ENCODE measurements around the gene ADPRHL1. TPM values are rescaled to one million over a fixed set of nuclear protein-coding genes. Genes with fewer than 3 reads are reported as not detected.

Gene ADPRHL1
- total and polyA plus RNA-seq, 2 donors (not counting 3 experiments of a cell fraction or from before 2014, with no cell fraction given) = 0.52 to 0.97 TPM

DNA sequence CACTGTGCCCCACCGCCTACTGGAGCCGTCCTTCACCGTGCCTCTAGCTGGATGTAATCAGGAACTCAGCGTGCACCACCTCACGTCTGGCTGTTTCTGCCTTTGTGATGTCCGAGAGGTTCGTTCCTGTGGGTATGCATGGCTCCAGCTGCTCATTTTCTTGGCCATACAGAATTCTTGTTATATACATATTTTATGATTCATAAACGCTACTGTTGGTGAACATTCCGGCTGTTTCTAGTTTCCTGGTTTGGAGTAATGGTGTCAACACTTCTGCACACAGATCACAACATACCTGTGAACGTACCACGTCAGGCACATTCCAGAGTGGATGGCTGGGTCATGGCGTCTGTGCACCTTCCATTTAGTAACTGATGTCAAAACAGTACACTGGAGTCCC, 22.6 kb upstream of the ADPRHL1 start:
- H4K20me1 ChIP-seq (replicated peaks; ENCODE audit: control insufficient read depth, extremely low read depth, insufficient read depth, low read length) = no peaks in the 10 kb centered on the region
- peaks cover 5 to 8% of the 10 kb centered on the region in 2 experiments for H3K36me3 ChIP-seq (ENCODE audit: control insufficient read depth in 2 of 2, extremely low read depth in 1 of 2, insufficient read depth in 2 of 2, low read length in 2 of 2)
- no peaks in the 10 kb centered on the region for H3K27me3 ChIP-seq (ENCODE audit: control insufficient read depth in 2 of 2, insufficient read depth in 2 of 2, low read length in 2 of 2)
- no peaks in the 10 kb centered on the region for H3K9me1 ChIP-seq (replicated peaks; ENCODE audit: control insufficient read depth, extremely low read depth, insufficient read depth, low read length)
- dilution Hi-C loops (cut with MboI; ENCODE audit: extremely low pct_ligation_motif_present, low sequenced_read_pairs) = no loop called here
- no peaks in the 10 kb centered on the region for H3K79me2 ChIP-seq (ENCODE audit: control insufficient read depth, insufficient read depth, low read length)
- peaks cover 5% of the 10 kb centered on the region for H3K4me1 ChIP-seq (ENCODE audit: control insufficient read depth, extremely low read depth, insufficient read depth, low read length)
- no peak for FAIRE-seq
- H3K9ac ChIP-seq (replicated peaks; ENCODE audit: extremely low read depth, insufficient read depth, low read length) = no peak overlapping the region
- no peak overlapping the region for H2AFZ ChIP-seq (ENCODE audit: low read depth, low read length)
- no peak overlapping the region for H3K27ac ChIP-seq (ENCODE audit: insufficient read depth, low read depth, low read length)
- POLR2A ChIA-PET = no interaction called here
- no peak overlapping the region for H3K4me3 ChIP-seq (replicated peaks in 1 of 3; ENCODE audit: insufficient read depth in 1 of 3, low read depth in 1 of 3, low read length in 3 of 3)
- H3K4me2 ChIP-seq (ENCODE audit: insufficient read depth, low read length) = no peak overlapping the region
- DNase-seq (ENCODE audit: low read depth, low spot score) = no peak
- BruUV-seq (replicated peaks) = no TSS peak
- CTCF ChIA-PET = no interaction called here
- intact Hi-C loops (cut with micrococcal nuclease) = no loop called here
- TF ChIP-seq FOS (IDR thresholded peaks at IDR 0.05; ENCODE audit: borderline replicate concordance, insufficient read depth, low read length) = no peak
- no peak for TF ChIP-seq CTCF (IDR thresholded peaks at IDR 0.05; ENCODE audit: extremely low read depth in 1 of 2, insufficient read depth in 1 of 2, low read depth in 1 of 2, low read length in 2 of 2)
- TF ChIP-seq, protein P1, sequence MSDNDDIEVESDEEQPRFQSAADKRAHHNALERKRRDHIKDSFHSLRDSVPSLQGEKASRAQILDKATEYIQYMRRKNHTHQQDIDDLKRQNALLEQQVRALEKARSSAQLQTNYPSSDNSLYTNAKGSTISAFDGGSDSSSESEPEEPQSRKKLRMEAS (IDR thresholded peaks at IDR 0.05; ENCODE audit: insufficient read depth, insufficient read length) = no peak
- TF ChIP-seq EZH2 (IDR thresholded peaks at IDR 0.05; ENCODE audit: borderline replicate concordance, low read depth, low read length, severe bottlenecking) = no peak
- no peaks in the 10 kb centered on the region for H3K9me3 ChIP-seq (replicated peaks; ENCODE audit: control insufficient read depth, insufficient read depth, low read length)

DNA sequence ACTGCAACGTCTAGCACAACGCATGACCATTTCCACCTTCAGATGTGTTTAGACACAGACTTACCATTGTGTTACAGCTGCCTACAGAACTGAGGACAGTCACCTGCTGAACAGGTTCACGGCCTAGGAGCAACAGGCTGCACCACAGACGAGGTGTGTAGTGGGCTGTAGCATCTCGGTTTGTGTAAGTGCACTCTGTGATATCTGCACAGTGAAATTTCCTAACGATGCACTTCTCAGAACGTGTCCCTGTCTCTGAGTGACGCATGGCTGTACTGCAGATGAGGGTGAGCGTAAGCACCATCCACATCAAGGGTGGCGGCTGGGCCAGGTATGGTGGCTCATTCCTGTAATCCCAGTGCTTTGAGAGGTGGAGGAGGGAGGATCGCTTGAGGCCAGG, 22.0 kb upstream of the ADPRHL1 start:
- H3K36me3 ChIP-seq (ENCODE audit: control insufficient read depth in 2 of 2, extremely low read depth in 1 of 2, insufficient read depth in 2 of 2, low read length in 2 of 2) = peaks cover 5 to 8% of the 10 kb centered on the region in 2 experiments
- dilution Hi-C loops (cut with MboI; ENCODE audit: extremely low pct_ligation_motif_present, low sequenced_read_pairs) (no loop called here), intact Hi-C loops (cut with micrococcal nuclease) (no loop called here)
- no peak overlapping the region for H3K4me3 ChIP-seq (replicated peaks in 1 of 3; ENCODE audit: insufficient read depth in 1 of 3, low read depth in 1 of 3, low read length in 3 of 3)
- peaks cover 5% of the 10 kb centered on the region for H3K4me1 ChIP-seq (ENCODE audit: control insufficient read depth, extremely low read depth, insufficient read depth, low read length)
- TF ChIP-seq, protein P1 (IDR thresholded peaks at IDR 0.05; ENCODE audit: insufficient read depth, insufficient read length) = no peak
- no peak for TF ChIP-seq JUN (IDR thresholded peaks at IDR 0.05; ENCODE audit: borderline replicate concordance, insufficient read depth, insufficient read length, low read depth)
- no peak for TF ChIP-seq GATA2 (IDR thresholded peaks at IDR 0.05; ENCODE audit: insufficient read depth, insufficient read length, low read depth, low read length)
- TF ChIP-seq CTCF (IDR thresholded peaks at IDR 0.05; ENCODE audit: extremely low read depth in 1 of 2, insufficient read depth in 1 of 2, low read depth in 1 of 2, low read length in 2 of 2) = no peak
- TF ChIP-seq POLR2AphosphoS5 (IDR thresholded peaks at IDR 0.05; ENCODE audit: insufficient read depth, low read depth, low read length) = no peak
- no peak for TF ChIP-seq POLR2A (IDR thresholded peaks at IDR 0.05; ENCODE audit: low read depth, low read length)
- no peak for TF ChIP-seq EZH2 (IDR thresholded peaks at IDR 0.05; ENCODE audit: borderline replicate concordance, low read depth, low read length, severe bottlenecking)
- TF ChIP-seq MYC (IDR thresholded peaks at IDR 0.05; ENCODE audit: low read depth, low read length) = no peak
- TF ChIP-seq FOS (IDR thresholded peaks at IDR 0.05; ENCODE audit: borderline replicate concordance, insufficient read depth, low read length) = no peak
- H3K9ac ChIP-seq (replicated peaks; ENCODE audit: extremely low read depth, insufficient read depth, low read length) = no peak overlapping the region
- H3K27me3 ChIP-seq (ENCODE audit: control insufficient read depth in 2 of 2, insufficient read depth in 2 of 2, low read length in 2 of 2) = no peaks in the 10 kb centered on the region
- no TSS peak for BruUV-seq (replicated peaks)
- DNase-seq (ENCODE audit: low read depth, low spot score) = no peak
- H3K4me2 ChIP-seq (ENCODE audit: insufficient read depth, low read length) = no peak overlapping the region
- H3K9me3 ChIP-seq (replicated peaks; ENCODE audit: control insufficient read depth, insufficient read depth, low read length) = no peaks in the 10 kb centered on the region
- POLR2A ChIA-PET = no interaction called here
- H2AFZ ChIP-seq (ENCODE audit: low read depth, low read length) = no peak overlapping the region
- CTCF ChIA-PET = interaction anchor here (1.0 kb wide), 1 partner anchor 17 kb away, joined by 3 read pairs; no protein-coding TSS in a partner anchor
- no peaks in the 10 kb centered on the region for H3K9me1 ChIP-seq (replicated peaks; ENCODE audit: control insufficient read depth, extremely low read depth, insufficient read depth, low read length)
- no peaks in the 10 kb centered on the region for H3K79me2 ChIP-seq (ENCODE audit: control insufficient read depth, insufficient read depth, low read length)
- no peak for FAIRE-seq
- no peak overlapping the region for H3K27ac ChIP-seq (ENCODE audit: insufficient read depth, low read depth, low read length)
- no peaks in the 10 kb centered on the region for H4K20me1 ChIP-seq (replicated peaks; ENCODE audit: control insufficient read depth, extremely low read depth, insufficient read depth, low read length)

Data from endothelial cell of umbilical vein (primary cell).